H9 (cell line): ENCODE data around the gene SLC22A3. TPM values are rescaled to one million over a fixed set of nuclear protein-coding genes. Genes with fewer than 3 reads are reported as not detected.

Source experiments
- DNase-seq: peaks from one replicate; pipeline ENCODE4 v3.0.0-alpha.2; 2017
- H2AFZ ChIP-seq: one replicate; pipeline ENCODE4 v1.6.1; 2013; ENCODE audit warnings: mild to moderate bottlenecking, low read length, control low read depth, moderate library complexity
- H2AK5ac ChIP-seq: 2 replicates; pipeline ENCODE4 v1.6.1; 2013; ENCODE audit warnings: low read length, control low read depth, mixed read lengths; ENCODE audit not compliant: insufficient read length
- H2BK120ac ChIP-seq: one replicate; pipeline ENCODE4 v1.6.1; 2013; ENCODE audit warnings: low read depth, mild to moderate bottlenecking, low read length, control low read depth, inconsistent platforms; ENCODE audit not compliant: poor library complexity, severe bottlenecking
- H2BK12ac ChIP-seq: 2 replicates; pipeline ENCODE4 v1.6.1; 2013; ENCODE audit warnings: low read length, control low read depth, mixed read lengths, low read depth; ENCODE audit not compliant: insufficient read length
- H2BK15ac ChIP-seq: 2 replicates; pipeline ENCODE4 v1.6.1; 2013; ENCODE audit warnings: low read depth, low read length, control low read depth
- H2BK20ac ChIP-seq: one replicate; pipeline ENCODE4 v1.6.1; 2013; ENCODE audit warnings: low read depth, mild to moderate bottlenecking, low read length, control low read depth, inconsistent platforms; ENCODE audit not compliant: poor library complexity, severe bottlenecking
- H2BK5ac ChIP-seq: 2 replicates; pipeline ENCODE4 v1.6.1; 2013; ENCODE audit warnings: low read length, control low read depth, mixed read lengths; ENCODE audit not compliant: insufficient read length
- H3K14ac ChIP-seq: 2 replicates; pipeline ENCODE4 v1.6.1; 2013; ENCODE audit warnings: low read length, control low read depth; ENCODE audit not compliant: insufficient read depth
- H3K18ac ChIP-seq: 2 replicates; pipeline ENCODE4 v1.6.1; 2013; ENCODE audit warnings: low read depth, mild to moderate bottlenecking, mixed read lengths, low read length, control low read depth; ENCODE audit not compliant: insufficient read length
- H3K23ac ChIP-seq: 2 replicates; pipeline ENCODE4 v1.6.1; 2013; ENCODE audit warnings: low read length, control low read depth, mixed read lengths, low read depth; ENCODE audit not compliant: insufficient read length
- H3K23me2 ChIP-seq: 2 replicates; pipeline ENCODE4 v1.6.1; 2013; ENCODE audit warnings: low read depth, mild to moderate bottlenecking, mixed read lengths, low read length, control low read depth; ENCODE audit not compliant: insufficient read length, poor library complexity, severe bottlenecking
- H3K27ac ChIP-seq: 2 replicates; pipeline ENCODE4 v1.5.1; 2013; ENCODE audit warnings: low read length, control low read depth, mixed read lengths, low read depth; ENCODE audit not compliant: insufficient read length
- H3K27me3 ChIP-seq: 2 replicates; pipeline ENCODE4 v1.6.1; 2013; ENCODE audit warnings: low read length, control low read depth, inconsistent platforms; ENCODE audit not compliant: insufficient read depth
- H3K4ac ChIP-seq: 2 replicates; pipeline ENCODE4 v1.6.1; 2013; ENCODE audit warnings: low read depth, mild to moderate bottlenecking, control low read depth, inconsistent platforms, low read length, moderate library complexity
- H3K4me1 ChIP-seq: 2 replicates; pipeline ENCODE4 v1.6.1; 2013; ENCODE audit warnings: low read length, control low read depth, inconsistent platforms; ENCODE audit not compliant: insufficient read depth
- H3K4me2 ChIP-seq: 2 replicates; pipeline ENCODE4 v1.6.1; 2013; ENCODE audit warnings: low read length, control low read depth, mixed read lengths; ENCODE audit not compliant: insufficient read length, insufficient read depth
- H3K56ac ChIP-seq: 2 replicates; pipeline ENCODE4 v1.6.1; 2013; ENCODE audit warnings: low read depth, mild to moderate bottlenecking, mixed read lengths, low read length, control low read depth; ENCODE audit not compliant: insufficient read length
- H3K79me1 ChIP-seq: 2 replicates; pipeline ENCODE4 v1.6.1; 2013; ENCODE audit warnings: low read depth, mild to moderate bottlenecking, moderate library complexity, low read length, control low read depth, inconsistent platforms; ENCODE audit not compliant: insufficient read depth, poor library complexity, severe bottlenecking
- H3K79me2 ChIP-seq: 2 replicates; pipeline ENCODE4 v1.6.1; 2013; ENCODE audit warnings: low read length, control low read depth, inconsistent platforms; ENCODE audit not compliant: insufficient read depth
- H3K9ac ChIP-seq: 2 replicates; pipeline ENCODE4 v1.6.1; 2013; ENCODE audit warnings: low read length, control low read depth, mixed read lengths; ENCODE audit not compliant: insufficient read length; ENCODE audit errors: extremely low read depth
- H3K9me3 ChIP-seq: one replicate; pipeline ENCODE4 v1.6.1; 2013; ENCODE audit warnings: low read depth, low read length, inconsistent platforms; ENCODE audit not compliant: control insufficient read depth
- H3T11ph ChIP-seq: one replicate; pipeline ENCODE4 v1.6.1; 2013; ENCODE audit warnings: mild to moderate bottlenecking, low read length, control low read depth, inconsistent platforms
- H4K20me1 ChIP-seq: one replicate; pipeline ENCODE4 v1.6.1; 2013; ENCODE audit not compliant: control insufficient read depth, insufficient read length, insufficient read depth
- H4K5ac ChIP-seq: 2 replicates; pipeline ENCODE4 v1.6.1; 2013; ENCODE audit warnings: low read depth, mild to moderate bottlenecking, mixed read lengths, low read length, control low read depth; ENCODE audit not compliant: insufficient read length
- H4K8ac ChIP-seq: replicated peaks from 2 replicates; pipeline ENCODE4 v1.6.1; 2013; ENCODE audit warnings: low read length, control low read depth, mixed read lengths, low read depth; ENCODE audit not compliant: insufficient read length
- H4K91ac ChIP-seq: 2 replicates; pipeline ENCODE4 v1.6.1; 2013; ENCODE audit warnings: low read depth, mild to moderate bottlenecking, moderate library complexity, mixed read lengths, low read length, control low read depth; ENCODE audit not compliant: insufficient read length
- H3K27ac Mint-ChIP-seq, 3 experiments: 2 replicates in 2 of 3; 3 replicates in 1 of 3; pipeline ENCODE4 v1.8.0; 2020 to 2021; ENCODE audit warnings: mixed read lengths in 3 of 3, mild to moderate bottlenecking in 1 of 3, moderate library complexity in 1 of 3
- H3K27me3 Mint-ChIP-seq: 2 replicates; pipeline ENCODE4 v1.8.0; 2021; ENCODE audit warnings: low read depth, mild to moderate bottlenecking, moderate library complexity, mixed read lengths
- H3K36me3 Mint-ChIP-seq, 3 experiments: 2 replicates in 2 of 3; 3 replicates in 1 of 3; pipeline ENCODE4 v1.8.0; 2020 to 2021; ENCODE audit warnings: low read depth in 3 of 3, mixed read lengths in 3 of 3; ENCODE audit not compliant: insufficient read depth in 1 of 3
- H3K4me1 Mint-ChIP-seq, 2 experiments: 2 replicates each; pipeline ENCODE4 v1.8.0; 2020; ENCODE audit warnings: mixed read lengths in 2 of 2
- H3K4me3 Mint-ChIP-seq, 2 experiments: 2 replicates in 1 of 2; 3 replicates in 1 of 2; pipeline ENCODE4 v1.8.0; 2020 to 2021; ENCODE audit warnings: mild to moderate bottlenecking in 2 of 2, mixed read lengths in 2 of 2, moderate library complexity in 1 of 2
- H3K9me3 Mint-ChIP-seq, 2 experiments: 2 replicates in 1 of 2; 3 replicates in 1 of 2; pipeline ENCODE4 v1.8.0; 2020; ENCODE audit warnings: mild to moderate bottlenecking in 2 of 2, mixed read lengths in 2 of 2, moderate library complexity in 1 of 2
- WGBS: extraction: QIAGEN DNeasy Blood & Tissue Kit; methylation state at CpG from one replicate; pipeline ENCODE4 v1.1.7; 2013; ENCODE audit warnings: missing lambda C conversion rate, low lambda C conversion rate, mixed read lengths; ENCODE audit not compliant: insufficient read length; ENCODE audit errors: extremely low coverage; 5-methylcytosine and 5-hydroxymethylcytosine counted together
- total RNA-seq: library from RNA; stranded (reverse); gene quantifications from 2 replicates; pipeline ENCODE4 v1.2.1, GENCODE V29; 2021
- TF ChIP-seq, protein P1 (sequence below): fragments of 200-600 bp; sonication (generic); conservative IDR thresholded peaks from 3 replicates; pipeline ENCODE4 v1.8.0; 2021; ENCODE audit warnings: antibody characterized with exemption, mild to moderate bottlenecking

Gene SLC22A3
- total RNA-seq, 1 experiment from 2014 or later = 2.7 TPM

DNA sequence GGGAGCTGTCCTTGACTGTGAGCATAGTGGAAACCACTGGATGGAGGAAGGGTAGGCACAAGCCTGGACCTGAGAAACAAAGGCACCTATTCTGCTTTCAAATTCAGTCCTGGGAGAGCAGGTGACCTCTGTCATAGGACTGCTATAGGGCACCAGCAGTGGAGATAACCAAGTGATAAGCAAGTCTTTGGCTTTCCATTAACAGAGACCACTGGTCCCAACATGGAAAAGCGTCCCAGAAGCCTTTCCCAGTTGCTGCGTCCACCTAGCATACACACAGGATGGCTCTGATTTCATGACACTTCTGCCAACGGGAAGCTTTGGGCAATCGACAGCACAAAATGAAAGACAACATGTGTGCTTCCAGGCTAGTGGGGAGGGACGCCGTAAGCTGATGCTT lies 8.9 kb downstream of the SLC22A3 start:
- Mint-ChIP-seq H3K9me3 (no peaks in the 10 kb centered on the region), H3K4me3 (no peak overlapping the region), H3K4me1 (peaks cover 3 to 4% of the 10 kb centered on the region in 2 experiments; a peak in 2 of 4 replicates), H3K27me3 (no peaks in the 10 kb centered on the region; the same call in 1 of the 2 replicates), H3K27ac (no peak overlapping the region), H3K36me3 (no peaks in the 10 kb centered on the region)
- H4K91ac ChIP-seq = no peak overlapping the region
- H2BK5ac ChIP-seq = no peak overlapping the region
- TF ChIP-seq, protein P1, sequence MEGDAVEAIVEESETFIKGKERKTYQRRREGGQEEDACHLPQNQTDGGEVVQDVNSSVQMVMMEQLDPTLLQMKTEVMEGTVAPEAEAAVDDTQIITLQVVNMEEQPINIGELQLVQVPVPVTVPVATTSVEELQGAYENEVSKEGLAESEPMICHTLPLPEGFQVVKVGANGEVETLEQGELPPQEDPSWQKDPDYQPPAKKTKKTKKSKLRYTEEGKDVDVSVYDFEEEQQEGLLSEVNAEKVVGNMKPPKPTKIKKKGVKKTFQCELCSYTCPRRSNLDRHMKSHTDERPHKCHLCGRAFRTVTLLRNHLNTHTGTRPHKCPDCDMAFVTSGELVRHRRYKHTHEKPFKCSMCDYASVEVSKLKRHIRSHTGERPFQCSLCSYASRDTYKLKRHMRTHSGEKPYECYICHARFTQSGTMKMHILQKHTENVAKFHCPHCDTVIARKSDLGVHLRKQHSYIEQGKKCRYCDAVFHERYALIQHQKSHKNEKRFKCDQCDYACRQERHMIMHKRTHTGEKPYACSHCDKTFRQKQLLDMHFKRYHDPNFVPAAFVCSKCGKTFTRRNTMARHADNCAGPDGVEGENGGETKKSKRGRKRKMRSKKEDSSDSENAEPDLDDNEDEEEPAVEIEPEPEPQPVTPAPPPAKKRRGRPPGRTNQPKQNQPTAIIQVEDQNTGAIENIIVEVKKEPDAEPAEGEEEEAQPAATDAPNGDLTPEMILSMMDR = no peak
- peaks cover 2% of the 10 kb centered on the region; the same call in 1 of the 2 replicates for H3K4me1 ChIP-seq
- no peaks in the 10 kb centered on the region for H3K79me2 ChIP-seq
- H3K4me2 ChIP-seq = no peak overlapping the region
- no peak overlapping the region for H2BK20ac ChIP-seq
- no peaks in the 10 kb centered on the region for H4K20me1 ChIP-seq
- H3K27ac ChIP-seq = no peak overlapping the region
- no peak overlapping the region for H2BK15ac ChIP-seq
- H3K14ac ChIP-seq = no peak overlapping the region
- no peaks in the 10 kb centered on the region for H3K27me3 ChIP-seq
- no peak overlapping the region for H2BK12ac ChIP-seq
- H3T11ph ChIP-seq = no peak overlapping the region
- H3K9ac ChIP-seq = no peak overlapping the region
- no CpG with 5 or more reads among the region's 6 CpGs for WGBS
- H2AFZ ChIP-seq = no peak overlapping the region
- H3K4ac ChIP-seq = no peak overlapping the region
- H3K9me3 ChIP-seq = no peaks in the 10 kb centered on the region
- no peaks in the 10 kb centered on the region for H3K79me1 ChIP-seq
- no peak overlapping the region for H3K56ac ChIP-seq
- no peak overlapping the region for H2AK5ac ChIP-seq
- DNase-seq = no peak
- no peak overlapping the region for H2BK120ac ChIP-seq
- H4K8ac ChIP-seq = no peak overlapping the region
- H4K5ac ChIP-seq = no peak overlapping the region
- no peak overlapping the region for H3K23ac ChIP-seq
- H3K18ac ChIP-seq = no peak overlapping the region
- H3K23me2 ChIP-seq = no peaks in the 10 kb centered on the region
